Testis (tissue), 3 donors: ENCODE results near the gene TXNRD1. TPM values are rescaled to one million over a fixed set of nuclear protein-coding genes. Genes with fewer than 3 reads are reported as not detected.
"Not testable (repeated sequence)": the region's sequence is repeated elsewhere in the genome, so short reads cannot be mapped to it uniquely, and the experiment has no call there.

Source experiments
- DNase-seq: peaks from one replicate; pipeline ENCODE4 v3.0.0-alpha.2; 2019
- H3K27ac ChIP-seq, 2 donors: fragments of 200-600 bp; sonication (generic); one replicate each; pipeline ENCODE4 v1.5.1; 2019
- H3K27me3 ChIP-seq: fragments of 200-600 bp; sonication (generic); one replicate; pipeline ENCODE4 v1.5.1; 2019
- H3K36me3 ChIP-seq: fragments of 200-600 bp; sonication (generic); one replicate; pipeline ENCODE4 v1.5.1; 2017; ENCODE audit warnings: low read depth; ENCODE audit errors: missing control alignments
- H3K4me1 ChIP-seq: fragments of 200-600 bp; sonication (generic); one replicate; pipeline ENCODE4 v1.5.1; 2019
- H3K4me3 ChIP-seq, 2 donors: fragments of 200-600 bp; sonication (generic); one replicate each; pipeline ENCODE4 v1.5.1; 2017 to 2019
- H3K9me3 ChIP-seq: fragments of 200-600 bp; sonication (generic); one replicate; pipeline ENCODE4 v1.5.1; 2017
- CTCF ChIP-seq, 3 experiments: fragments of 450-650 bp in 2 of 3; fragments of 200-600 bp in 1 of 3; sonication (generic) in 1 of 3; IDR thresholded peaks; one replicate each; pipeline ENCODE4 v1.5.1; 2016 to 2019; ENCODE audit warnings: antibody characterized with exemption in 3 of 3, mild to moderate bottlenecking in 2 of 3, moderate library complexity in 1 of 3
- POLR2A ChIP-seq: fragments of 450-650 bp; IDR thresholded peaks from one replicate; pipeline ENCODE4 v1.6.1; 2017; ENCODE audit warnings: antibody characterized with exemption, mild to moderate bottlenecking, moderate library complexity
- WGBS, 2 donors: methylation state at CpG; one replicate each; pipeline ENCODE4 v1.1.5; 2018; 5-methylcytosine and 5-hydroxymethylcytosine counted together
- intact Hi-C: fragments of 100-400 bp; cut with DNase I; formaldehyde crosslinking; loops from one replicate; pipeline ENCODE4 v1.15.1; 2023; ENCODE audit warnings: low total_unique reads
- polyA plus RNA-seq: library from polyadenylated mRNA; stranded (reverse); fragments of 350-450 nt; fragmentation: Illumina TruSeq; extraction: RNeasy Lipid Tissue Mini Kit (QIAGEN cat#74804); gene quantifications from one replicate; pipeline ENCODE4 v1.2.3, GENCODE V29; 2014; ENCODE audit warnings: low read depth, low replicate concordance; ENCODE audit not compliant: insufficient read depth
- total RNA-seq, 2 donors: library from RNA; depleted of rRNA; stranded (reverse); fragments of >200 nt; gene quantifications; one replicate each; pipeline ENCODE4 v1.2.3, GENCODE V29; 2016

The TXNRD1 gene
- total and polyA plus RNA-seq, 3 donors from 2014 or later: 67.8 to 110 (median 96.2) TPM

GRCh38 chr12:104319028-104319427 lies 103.4 kb downstream of the TXNRD1 start:
- Histone ChIP-seq H3K4me1 (no peaks in the 10 kb centered on the region), H3K27me3 (no peaks in the 10 kb centered on the region), H3K36me3 (no peaks in the 10 kb centered on the region), H3K27ac (no peak overlapping the region), H3K9me3 (no peaks in the 10 kb centered on the region), H3K4me3 (no peak overlapping the region)
- TF ChIP-seq CTCF (IDR thresholded peaks at IDR 0.05) (no peak), POLR2A (no peak)
- intact Hi-C loops: no loop called here
- WGBS, 2 donors: 96 to 100% methylated on average over 1 of the region's 1 CpG
- DNase-seq: no peak

GRCh38 chr12:104319918-104320626 lies 104.5 kb downstream of the TXNRD1 start:
- Histone ChIP-seq H3K27me3 (no peaks in the 10 kb centered on the region), H3K4me1 (no peaks in the 10 kb centered on the region), H3K4me3 (no peak overlapping the region), H3K36me3 (no peaks in the 10 kb centered on the region), H3K27ac (no peak overlapping the region), H3K9me3 (no peaks in the 10 kb centered on the region)
- WGBS, 2 donors: 77 to 80% methylated on average over 1 of the region's 1 CpG
- no peak for DNase-seq
- no peak for TF ChIP-seq CTCF (IDR thresholded peaks at IDR 0.05)
- no peak for TF ChIP-seq POLR2A
- intact Hi-C loops: no loop called here

GRCh38 chr12:104320627-104321024 lies 105.0 kb downstream of the TXNRD1 start:
- Histone ChIP-seq H3K9me3 (no peaks in the 10 kb centered on the region), H3K4me3 (no peak overlapping the region), H3K4me1 (no peaks in the 10 kb centered on the region), H3K27ac (no peak overlapping the region), H3K27me3 (no peaks in the 10 kb centered on the region), H3K36me3 (no peaks in the 10 kb centered on the region)
- intact Hi-C loops: no loop called here
- DNase-seq: no peak
- no peak for TF ChIP-seq CTCF (IDR thresholded peaks at IDR 0.05)
- TF ChIP-seq POLR2A: no peak

GRCh38 chr12:104321949-104322348 lies 106.4 kb downstream of the TXNRD1 start:
- no peaks in the 10 kb centered on the region for H3K27me3 ChIP-seq
- no peak for DNase-seq
- TF ChIP-seq POLR2A: no peak
- no peak for TF ChIP-seq CTCF (IDR thresholded peaks at IDR 0.05)
- H3K4me3 ChIP-seq: no peak overlapping the region
- H3K9me3 ChIP-seq: no peaks in the 10 kb centered on the region
- intact Hi-C loops: no loop called here
- no peaks in the 10 kb centered on the region for H3K4me1 ChIP-seq
- H3K27ac ChIP-seq: no peak overlapping the region
- 83 to 89% methylated on average over 1 of the region's 1 CpG for WGBS, 2 donors
- no peaks in the 10 kb centered on the region for H3K36me3 ChIP-seq

- 91 to 98% methylated on average over 2 of the region's 2 CpGs for WGBS, 2 donors
- H3K36me3 ChIP-seq, H3K4me1 ChIP-seq, H3K9me3 ChIP-seq, H3K27me3 ChIP-seq, DNase-seq, H3K27ac ChIP-seq, intact Hi-C loops, H3K4me3 ChIP-seq: not testable (repeated sequence)
Measured at GRCh38 chr12:104322533-104322932, 107.0 kb downstream of the TXNRD1 start.
